ENCODE results near the gene A2M. TPM values are rescaled to one million over a fixed set of nuclear protein-coding genes. Genes with fewer than 3 reads are reported as not detected.

The A2M gene
- total and polyA plus RNA-seq, 2 of the 8 experiments (the other 6 are each of a cell fraction or from before 2014, with no cell fraction given) = 0.15 TPM; not detected in 1

GRCh38 chr12:9047105-9047504, 68.6 kb downstream of the A2M start:
- POLR2A ChIA-PET (ENCODE audit: partially characterized antibody) = no interaction called here
- Histone ChIP-seq H4K20me1 (replicated peaks in 1 of 2; ENCODE audit: control insufficient read depth in 1 of 2, insufficient read depth in 2 of 2, low read length in 2 of 2) (no peaks in the 10 kb centered on the region), H2BK12ac (ENCODE audit: low read depth, low read length) (no peak overlapping the region), H2BK120ac (replicated peaks; ENCODE audit: low read depth, low read length) (no peak overlapping the region), H3K9ac (replicated peaks in 1 of 4; ENCODE audit: extremely low read depth in 1 of 4, low read depth in 3 of 4, low read length in 3 of 4) (no peak overlapping the region), H3K79me2 (ENCODE audit: control insufficient read depth in 1 of 2, insufficient read depth in 2 of 2, low read length in 2 of 2) (no peaks in the 10 kb centered on the region), H2AK5ac (ENCODE audit: low read depth, low read length) (no peak overlapping the region), H4K5ac (ENCODE audit: insufficient read length, low read depth, low read length) (no peak overlapping the region), H2BK20ac (ENCODE audit: low read length) (no peak overlapping the region), H3K18ac (ENCODE audit: extremely low read depth, low read length) (no peak overlapping the region), H3K27ac (ENCODE audit: low read depth, low read length) (no peak overlapping the region), H2BK5ac (ENCODE audit: low read depth, low read length) (no peak overlapping the region), H3K36me3 (ENCODE audit: control insufficient read depth in 2 of 4, insufficient read depth in 4 of 4, low read length in 3 of 4) (no peaks in the 10 kb centered on the region), H3K27me3 (replicated peaks in 1 of 4; ENCODE audit: control insufficient read depth in 3 of 4, extremely low read depth in 1 of 4, insufficient read depth in 3 of 4, low read length in 3 of 4) (no peaks in the 10 kb centered on the region), H3K4ac (replicated peaks; ENCODE audit: insufficient read length, low read depth, low read length) (no peak overlapping the region), H3K4me2 (ENCODE audit: insufficient read depth in 1 of 2, low read depth in 2 of 2, low read length in 2 of 2) (no peak overlapping the region), H3K23me2 (ENCODE audit: low read depth, low read length) (no peaks in the 10 kb centered on the region), H3K23ac (ENCODE audit: insufficient read length) (no peak overlapping the region), H3K79me1 (ENCODE audit: low read depth, low read length) (no peaks in the 10 kb centered on the region), H2BK15ac (ENCODE audit: low read length) (no peak overlapping the region), H4K91ac (replicated peaks; ENCODE audit: insufficient read length, low read length) (no peak overlapping the region), H4K8ac (ENCODE audit: extremely low read depth, insufficient read depth, low read length) (no peak overlapping the region), H3K4me1 (replicated peaks in 1 of 4; ENCODE audit: control insufficient read depth in 3 of 4, insufficient read depth in 4 of 4, low read length in 3 of 4) (no peaks in the 10 kb centered on the region), H3K56ac (replicated peaks; ENCODE audit: insufficient read length, low read depth, low read length) (no peak overlapping the region), H3K4me3 (ENCODE audit: extremely low read depth in 1 of 4, insufficient read depth in 2 of 4, low read depth in 3 of 4, low read length in 4 of 4) (no peak overlapping the region), H3K14ac (ENCODE audit: insufficient read length) (no peak overlapping the region), H2AFZ (ENCODE audit: low read length) (no peak overlapping the region), H3K9me3 (ENCODE audit: insufficient read depth in 2 of 2, low read depth in 1 of 2, low read length in 1 of 2) (no peaks in the 10 kb centered on the region)
- no peak for DNase-seq (ENCODE audit: low read depth in 1 of 2, low spot score in 2 of 2)
- CTCF ChIA-PET (ENCODE audit: partially characterized antibody) = interaction anchor here (1.3 to 2.6 kb wide), 2 partner anchors 13 to 390 kb away, joined by 3 to 8 read pairs; no protein-coding TSS in a partner anchor
- WGBS, 2 experiments (ENCODE audit: extremely low coverage in 1 of 2, insufficient coverage in 1 of 2, insufficient read length in 1 of 2, insufficient replicate concordance in 2 of 2, low coverage in 1 of 2, low lambda C conversion rate in 2 of 2, missing lambda C conversion rate in 1 of 2) = 85% methylated on average over 1 of the region's 1 CpG; no CpG with 5 or more reads in 1 of the 2 experiments
- FAIRE-seq = no peak
- TF ChIP-seq KDM5A (IDR thresholded peaks at IDR 0.05; ENCODE audit: low read length) (no peak), POLR2AphosphoS5 (IDR thresholded peaks at IDR 0.05; ENCODE audit: low read depth, low read length) (no peak), EZH2 (IDR thresholded peaks at IDR 0.05; ENCODE audit: low read depth, low read length, severe bottlenecking) (no peak), RFX5 (IDR thresholded peaks at IDR 0.05; ENCODE audit: borderline replicate concordance, low read depth, low read length) (no peak), TEAD4 (IDR thresholded peaks at IDR 0.05; ENCODE audit: low read depth, low read length) (no peak), GABPA (IDR thresholded peaks at IDR 0.05; ENCODE audit: borderline replicate concordance, insufficient read depth, low read length) (no peak), RNF2 (IDR thresholded peaks at IDR 0.05; ENCODE audit: borderline replicate concordance, low read depth, low read length, missing control alignments, poor library complexity, severe bottlenecking) (no peak), NRF1 (IDR thresholded peaks at IDR 0.05; ENCODE audit: low read depth, low read length) (no peak), ASH2L (IDR thresholded peaks at IDR 0.05; ENCODE audit: low read length) (no peak), E2F6 (IDR thresholded peaks at IDR 0.05) (no peak)
- TF ChIP-seq, protein P1, sequence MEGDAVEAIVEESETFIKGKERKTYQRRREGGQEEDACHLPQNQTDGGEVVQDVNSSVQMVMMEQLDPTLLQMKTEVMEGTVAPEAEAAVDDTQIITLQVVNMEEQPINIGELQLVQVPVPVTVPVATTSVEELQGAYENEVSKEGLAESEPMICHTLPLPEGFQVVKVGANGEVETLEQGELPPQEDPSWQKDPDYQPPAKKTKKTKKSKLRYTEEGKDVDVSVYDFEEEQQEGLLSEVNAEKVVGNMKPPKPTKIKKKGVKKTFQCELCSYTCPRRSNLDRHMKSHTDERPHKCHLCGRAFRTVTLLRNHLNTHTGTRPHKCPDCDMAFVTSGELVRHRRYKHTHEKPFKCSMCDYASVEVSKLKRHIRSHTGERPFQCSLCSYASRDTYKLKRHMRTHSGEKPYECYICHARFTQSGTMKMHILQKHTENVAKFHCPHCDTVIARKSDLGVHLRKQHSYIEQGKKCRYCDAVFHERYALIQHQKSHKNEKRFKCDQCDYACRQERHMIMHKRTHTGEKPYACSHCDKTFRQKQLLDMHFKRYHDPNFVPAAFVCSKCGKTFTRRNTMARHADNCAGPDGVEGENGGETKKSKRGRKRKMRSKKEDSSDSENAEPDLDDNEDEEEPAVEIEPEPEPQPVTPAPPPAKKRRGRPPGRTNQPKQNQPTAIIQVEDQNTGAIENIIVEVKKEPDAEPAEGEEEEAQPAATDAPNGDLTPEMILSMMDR (IDR thresholded peaks at IDR 0.05; ENCODE audit: control extremely low read depth in 1 of 3, insufficient read depth in 1 of 3, low read depth in 1 of 3, low read length in 3 of 3) = no peak

Data from H1 (cell line).